Gastroesophageal sphincter (tissue), 3 donors: ENCODE data around the gene KIDINS220.

ENCODE experiments used
- EP300 ChIP-seq: sonication (generic); formaldehyde crosslinking; IDR thresholded peaks from one replicate; pipeline ENCODE4 v1.6.1; 2017; ENCODE audit warnings: antibody characterized with exemption, mild to moderate bottlenecking
- POLR2A ChIP-seq, 2 donors: fragments of 450-650 bp; IDR thresholded peaks; one replicate each; pipeline ENCODE4 v1.6.1; 2017; ENCODE audit warnings: antibody characterized with exemption in 2 of 2, mild to moderate bottlenecking in 2 of 2, moderate library complexity in 1 of 2
- POLR2AphosphoS5 ChIP-seq: sonication (generic); formaldehyde crosslinking; IDR thresholded peaks from one replicate; pipeline ENCODE4 v1.6.1; 2017; ENCODE audit warnings: antibody characterized with exemption
- TF ChIP-seq, protein P1 (sequence below), 4 experiments: fragments of 200-600 bp in 2 of 4; fragments of 450-650 bp in 2 of 4; sonication (generic) in 1 of 4; IDR thresholded peaks; one replicate each; pipeline ENCODE4 v1.5.1; 2017 to 2019; ENCODE audit warnings: antibody characterized with exemption in 4 of 4, mild to moderate bottlenecking in 2 of 4, moderate library complexity in 2 of 4

- TF ChIP-seq POLR2AphosphoS5, result no peak
- TF ChIP-seq, protein P1, sequence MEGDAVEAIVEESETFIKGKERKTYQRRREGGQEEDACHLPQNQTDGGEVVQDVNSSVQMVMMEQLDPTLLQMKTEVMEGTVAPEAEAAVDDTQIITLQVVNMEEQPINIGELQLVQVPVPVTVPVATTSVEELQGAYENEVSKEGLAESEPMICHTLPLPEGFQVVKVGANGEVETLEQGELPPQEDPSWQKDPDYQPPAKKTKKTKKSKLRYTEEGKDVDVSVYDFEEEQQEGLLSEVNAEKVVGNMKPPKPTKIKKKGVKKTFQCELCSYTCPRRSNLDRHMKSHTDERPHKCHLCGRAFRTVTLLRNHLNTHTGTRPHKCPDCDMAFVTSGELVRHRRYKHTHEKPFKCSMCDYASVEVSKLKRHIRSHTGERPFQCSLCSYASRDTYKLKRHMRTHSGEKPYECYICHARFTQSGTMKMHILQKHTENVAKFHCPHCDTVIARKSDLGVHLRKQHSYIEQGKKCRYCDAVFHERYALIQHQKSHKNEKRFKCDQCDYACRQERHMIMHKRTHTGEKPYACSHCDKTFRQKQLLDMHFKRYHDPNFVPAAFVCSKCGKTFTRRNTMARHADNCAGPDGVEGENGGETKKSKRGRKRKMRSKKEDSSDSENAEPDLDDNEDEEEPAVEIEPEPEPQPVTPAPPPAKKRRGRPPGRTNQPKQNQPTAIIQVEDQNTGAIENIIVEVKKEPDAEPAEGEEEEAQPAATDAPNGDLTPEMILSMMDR (IDR thresholded peaks at IDR 0.05), result no peak
- TF ChIP-seq POLR2A (IDR thresholded peaks at IDR 0.05), result no peak
- TF ChIP-seq EP300, result no peak
Observed at GRCh38 chr2:8819194-8819593, 18.2 kb downstream of the KIDINS220 start.
